ENCODE results near the gene PTPN4.

DNA sequence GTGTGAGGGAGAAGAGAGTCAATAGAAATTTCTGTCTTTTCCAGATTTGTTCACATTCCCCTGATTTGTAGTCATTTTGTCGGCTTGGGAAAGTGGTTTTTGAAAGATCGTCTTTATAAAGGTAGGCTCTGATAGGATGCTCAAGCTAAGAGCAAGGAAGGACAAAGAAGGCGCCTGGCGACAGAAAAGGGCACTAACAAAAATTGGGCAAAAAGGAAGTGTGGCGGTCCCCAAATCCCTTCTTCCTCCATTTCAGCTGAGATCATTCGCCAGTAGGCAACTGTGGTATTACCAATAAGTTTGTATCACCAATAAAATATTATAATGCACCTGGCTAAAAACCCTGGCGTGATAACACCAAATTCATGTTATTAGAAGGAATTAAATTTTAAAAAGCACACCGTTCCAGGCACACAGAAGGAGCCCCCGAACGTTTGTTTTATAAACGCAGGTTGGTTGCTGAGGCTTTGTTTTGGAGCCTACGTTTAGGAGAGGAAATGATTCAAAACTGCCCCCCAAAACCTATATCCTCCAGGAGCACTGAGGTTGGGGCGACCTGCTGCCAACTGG, 756 bp upstream of the PTPN4 start:
- TF ChIP-seq ZNF274 (IDR thresholded peaks at IDR 0.05; ENCODE audit: low read depth, low read length) (no peak), YY1 (IDR thresholded peaks at IDR 0.05; ENCODE audit: insufficient read depth, insufficient read length) (no peak), SUZ12 (IDR thresholded peaks at IDR 0.05; ENCODE audit: extremely low read depth, insufficient read depth, insufficient read length) (no peak)

Data from NT2/D1 (cell line).